Activated gamma-delta T cell treated with Interleukin-2 at 50 U/mL for 16 hours (primary cell): ENCODE data around the gene SART1.
"Not testable (repeated sequence)": the region's sequence is repeated elsewhere in the genome, so short reads cannot be mapped to it uniquely, and the experiment has no call there.

ENCODE experiments used
- DNase-seq: peaks from one replicate; pipeline ENCODE4 v3.0.0-alpha.2; 2020

SART1 gene

GRCh38 chr11:66020212-66020611 is 58.7 kb downstream of the SART1 start:
- no peak for DNase-seq

- DNase-seq, result no peak
Observed at GRCh38 chr11:66020618-66021357, 59.3 kb downstream of the SART1 start.

- DNase-seq, result peak; percentile 76
Observed at GRCh38 chr11:66022401-66023185, 61.1 kb downstream of the SART1 start.

GRCh38 chr11:66023186-66023440 is 61.6 kb downstream of the SART1 start:
- DNase-seq, result not testable (repeated sequence)

GRCh38 chr11:66026017-66026529 is 64.5 kb downstream of the SART1 start, which contains the start of gene CATSPER1:
Gene CATSPER1, minus strand, starts transcription at chr11:66026479. Its CDS starts 100 bp downstream, at chr11:66026379.
- no peak for DNase-seq
